Liver (tissue), 9 donors: ENCODE results near the gene MED23. TPM values are rescaled to one million over a fixed set of nuclear protein-coding genes. Genes with fewer than 3 reads are reported as not detected.
"Not testable (repeated sequence)": the region's sequence is repeated elsewhere in the genome, so short reads cannot be mapped to it uniquely, and the experiment has no call there.

Experiments used
- DNase-seq: peaks from one replicate; pipeline ENCODE4 v3.0.0-alpha.2; 2017; ENCODE audit warnings: low spot score
- H3K27ac ChIP-seq, 2 donors: one replicate each; pipeline ENCODE4 v1.7.0; 2013; ENCODE audit warnings: inconsistent platforms in 2 of 2, low read length in 2 of 2, control low read depth in 1 of 2, low read depth in 1 of 2, mild to moderate bottlenecking in 1 of 2
- H3K27me3 ChIP-seq, 4 donors: one replicate each; pipeline versions ENCODE4 v1.6.1 to v1.7.0; 2013; ENCODE audit warnings: low read length in 3 of 4, inconsistent platforms in 1 of 4, mild to moderate bottlenecking in 1 of 4, moderate library complexity in 1 of 4; ENCODE audit not compliant: control insufficient read depth in 4 of 4, insufficient read depth in 4 of 4
- H3K36me3 ChIP-seq, 4 donors: one replicate each; pipeline versions ENCODE4 v1.6.1 to v1.7.0; 2013; ENCODE audit warnings: low read length in 3 of 4, mild to moderate bottlenecking in 3 of 4, low read depth in 1 of 4, moderate library complexity in 1 of 4; ENCODE audit not compliant: control insufficient read depth in 4 of 4, insufficient read depth in 3 of 4
- H3K4me1 ChIP-seq, 4 donors: one replicate each; pipeline versions ENCODE4 v1.6.1 to v1.7.0; 2013; ENCODE audit warnings: low read length in 3 of 4, mild to moderate bottlenecking in 3 of 4, moderate library complexity in 1 of 4; ENCODE audit not compliant: control insufficient read depth in 4 of 4, insufficient read depth in 4 of 4
- H3K4me3 ChIP-seq, 3 donors: one replicate each; pipeline versions ENCODE4 v1.6.1 to v1.7.0; 2013; ENCODE audit warnings: low read length in 3 of 3, control low read depth in 1 of 3, low read depth in 1 of 3, mild to moderate bottlenecking in 1 of 3
- H3K9ac ChIP-seq, 2 donors: one replicate each; pipeline ENCODE4 v1.7.0; 2013; ENCODE audit warnings: low read length in 2 of 2, mild to moderate bottlenecking in 2 of 2, moderate library complexity in 2 of 2, control low read depth in 1 of 2, low read depth in 1 of 2
- H3K9me3 ChIP-seq, 4 donors: one replicate each; pipeline versions ENCODE4 v1.6.1 to v1.7.0; 2013; ENCODE audit warnings: low read length in 3 of 4; ENCODE audit not compliant: control insufficient read depth in 4 of 4
- FOXA1 ChIP-seq: IDR thresholded peaks from 2 replicates; pipeline ENCODE4 v1.6.1; 2016; ENCODE audit warnings: antibody characterized with exemption
- FOXA2 ChIP-seq: IDR thresholded peaks from 2 replicates; pipeline ENCODE4 v1.6.1; 2016; ENCODE audit warnings: antibody characterized with exemption
- GABPA ChIP-seq, 2 donors: IDR thresholded peaks in 1 of 2; conservative IDR thresholded peaks in 1 of 2; 2 replicates each; pipeline ENCODE4 v1.6.1; 2016; ENCODE audit warnings: antibody characterized with exemption in 2 of 2, mild to moderate bottlenecking in 1 of 2, moderate library complexity in 1 of 2
- ZBTB33 ChIP-seq: IDR thresholded peaks from 2 replicates; pipeline ENCODE4 v1.6.1; 2016; ENCODE audit warnings: antibody characterized with exemption
- WGBS: extraction: QIAGEN DNeasy Blood & Tissue Kit; methylation state at CpG from one replicate; pipeline ENCODE4 v1.1.7; 2013; 5-methylcytosine and 5-hydroxymethylcytosine counted together
- polyA plus RNA-seq, 2 donors: library from polyadenylated mRNA; stranded (reverse) in 1 of 2; unstranded in 1 of 2; fragments of 200-250 nt in 1 of 2; fragments of >200 nt in 1 of 2; fragmentation: Nextera tagmentation in 1 of 2; extraction: Ambion mirVana in 1 of 2; gene quantifications; one replicate each; pipeline versions ENCODE4 v1.2.1 to v1.2.3, GENCODE V29; 2013 to 2015
- total RNA-seq, 2 donors: library from RNA; depleted of rRNA; stranded (reverse); fragments of >200 nt; gene quantifications; one replicate each; pipeline ENCODE4 v1.2.3, GENCODE V29; 2014
- TF ChIP-seq, protein P1 (sequence below): IDR thresholded peaks from 2 replicates; pipeline ENCODE4 v1.6.1; 2016; ENCODE audit warnings: antibody characterized with exemption, mild to moderate bottlenecking
- TF ChIP-seq, protein P2 (sequence below): fragments of 150-350 bp; IDR thresholded peaks from 2 replicates; pipeline ENCODE4 v1.5.1; 2017; ENCODE audit warnings: improper control_type of control experiment, low read depth, low read length; ENCODE audit not compliant: missing input control
- TF ChIP-seq, protein P3 (sequence below): IDR thresholded peaks from 2 replicates; pipeline ENCODE4 v1.6.1; 2016; ENCODE audit warnings: antibody characterized with exemption
- donor health status: healthy.
- donor health status: healthy.
- donor health status: healthy.
- donor health status: healthy.
- donor health status: healthy.

The MED23 gene
- total and polyA plus RNA-seq, 4 donors, result 3.9 to 17.3 (median 13.4) TPM

- TF ChIP-seq, protein P1, sequence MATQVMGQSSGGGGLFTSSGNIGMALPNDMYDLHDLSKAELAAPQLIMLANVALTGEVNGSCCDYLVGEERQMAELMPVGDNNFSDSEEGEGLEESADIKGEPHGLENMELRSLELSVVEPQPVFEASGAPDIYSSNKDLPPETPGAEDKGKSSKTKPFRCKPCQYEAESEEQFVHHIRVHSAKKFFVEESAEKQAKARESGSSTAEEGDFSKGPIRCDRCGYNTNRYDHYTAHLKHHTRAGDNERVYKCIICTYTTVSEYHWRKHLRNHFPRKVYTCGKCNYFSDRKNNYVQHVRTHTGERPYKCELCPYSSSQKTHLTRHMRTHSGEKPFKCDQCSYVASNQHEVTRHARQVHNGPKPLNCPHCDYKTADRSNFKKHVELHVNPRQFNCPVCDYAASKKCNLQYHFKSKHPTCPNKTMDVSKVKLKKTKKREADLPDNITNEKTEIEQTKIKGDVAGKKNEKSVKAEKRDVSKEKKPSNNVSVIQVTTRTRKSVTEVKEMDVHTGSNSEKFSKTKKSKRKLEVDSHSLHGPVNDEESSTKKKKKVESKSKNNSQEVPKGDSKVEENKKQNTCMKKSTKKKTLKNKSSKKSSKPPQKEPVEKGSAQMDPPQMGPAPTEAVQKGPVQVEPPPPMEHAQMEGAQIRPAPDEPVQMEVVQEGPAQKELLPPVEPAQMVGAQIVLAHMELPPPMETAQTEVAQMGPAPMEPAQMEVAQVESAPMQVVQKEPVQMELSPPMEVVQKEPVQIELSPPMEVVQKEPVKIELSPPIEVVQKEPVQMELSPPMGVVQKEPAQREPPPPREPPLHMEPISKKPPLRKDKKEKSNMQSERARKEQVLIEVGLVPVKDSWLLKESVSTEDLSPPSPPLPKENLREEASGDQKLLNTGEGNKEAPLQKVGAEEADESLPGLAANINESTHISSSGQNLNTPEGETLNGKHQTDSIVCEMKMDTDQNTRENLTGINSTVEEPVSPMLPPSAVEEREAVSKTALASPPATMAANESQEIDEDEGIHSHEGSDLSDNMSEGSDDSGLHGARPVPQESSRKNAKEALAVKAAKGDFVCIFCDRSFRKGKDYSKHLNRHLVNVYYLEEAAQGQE, result no peak
- TF ChIP-seq FOXA1 (no peak), GABPA (IDR thresholded peaks at IDR 0.05 in 1 of 2, conservative IDR thresholded peaks at IDR 0.05 in 1 of 2) (no peak)
- TF ChIP-seq, protein P2, sequence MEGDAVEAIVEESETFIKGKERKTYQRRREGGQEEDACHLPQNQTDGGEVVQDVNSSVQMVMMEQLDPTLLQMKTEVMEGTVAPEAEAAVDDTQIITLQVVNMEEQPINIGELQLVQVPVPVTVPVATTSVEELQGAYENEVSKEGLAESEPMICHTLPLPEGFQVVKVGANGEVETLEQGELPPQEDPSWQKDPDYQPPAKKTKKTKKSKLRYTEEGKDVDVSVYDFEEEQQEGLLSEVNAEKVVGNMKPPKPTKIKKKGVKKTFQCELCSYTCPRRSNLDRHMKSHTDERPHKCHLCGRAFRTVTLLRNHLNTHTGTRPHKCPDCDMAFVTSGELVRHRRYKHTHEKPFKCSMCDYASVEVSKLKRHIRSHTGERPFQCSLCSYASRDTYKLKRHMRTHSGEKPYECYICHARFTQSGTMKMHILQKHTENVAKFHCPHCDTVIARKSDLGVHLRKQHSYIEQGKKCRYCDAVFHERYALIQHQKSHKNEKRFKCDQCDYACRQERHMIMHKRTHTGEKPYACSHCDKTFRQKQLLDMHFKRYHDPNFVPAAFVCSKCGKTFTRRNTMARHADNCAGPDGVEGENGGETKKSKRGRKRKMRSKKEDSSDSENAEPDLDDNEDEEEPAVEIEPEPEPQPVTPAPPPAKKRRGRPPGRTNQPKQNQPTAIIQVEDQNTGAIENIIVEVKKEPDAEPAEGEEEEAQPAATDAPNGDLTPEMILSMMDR, result no peak
- TF ChIP-seq, protein P3, sequence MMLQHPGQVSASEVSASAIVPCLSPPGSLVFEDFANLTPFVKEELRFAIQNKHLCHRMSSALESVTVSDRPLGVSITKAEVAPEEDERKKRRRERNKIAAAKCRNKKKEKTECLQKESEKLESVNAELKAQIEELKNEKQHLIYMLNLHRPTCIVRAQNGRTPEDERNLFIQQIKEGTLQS, result no peak
- no peak for DNase-seq
- H3K4me1 ChIP-seq, result peaks cover 0 to 6% (median 0%) of the 10 kb centered on the region in 4 donors
- H3K36me3 ChIP-seq, result no peaks in the 10 kb centered on the region
- no peak overlapping the region for H3K4me3 ChIP-seq
- no peaks in the 10 kb centered on the region for H3K9me3 ChIP-seq
- no peak overlapping the region for H3K27ac ChIP-seq
- no peaks in the 10 kb centered on the region for H3K27me3 ChIP-seq
- 71% methylated on average over 3 of the region's 3 CpGs for WGBS
- H3K9ac ChIP-seq, result no peak overlapping the region
Measured at GRCh38 chr6:131532580-131533039, 95.4 kb downstream of the MED23 start.

DNA sequence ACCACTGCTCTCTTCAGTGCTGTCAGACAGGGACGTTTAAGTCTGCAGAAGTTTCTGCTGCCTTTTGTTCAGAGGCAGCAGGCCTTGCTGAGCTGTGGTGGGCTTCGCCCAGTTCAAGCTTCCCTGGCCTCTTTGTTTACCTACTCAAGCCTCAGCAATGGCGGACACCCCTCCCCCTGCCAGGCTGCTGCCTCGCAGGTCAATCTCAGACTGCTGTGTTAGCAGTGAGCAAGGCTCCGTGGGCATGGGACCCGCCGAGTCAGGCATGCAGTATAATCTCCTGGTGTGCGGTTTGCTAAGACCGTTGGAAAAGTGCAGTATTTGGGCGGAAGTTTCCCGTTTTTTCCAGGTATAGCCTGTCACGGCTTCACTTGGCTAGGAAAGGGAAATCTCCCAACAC, 96.4 kb downstream of the MED23 start:
- not testable (repeated sequence) for H3K9ac ChIP-seq, DNase-seq, H3K4me1 ChIP-seq, H3K36me3 ChIP-seq, H3K27ac ChIP-seq, H3K9me3 ChIP-seq, H3K4me3 ChIP-seq, H3K27me3 ChIP-seq
- 90% methylated on average over 12 of the region's 12 CpGs for WGBS

GRCh38 chr6:131530936-131531335, 97.1 kb downstream of the MED23 start:
- not testable (repeated sequence) for H3K4me1 ChIP-seq, H3K9ac ChIP-seq, H3K36me3 ChIP-seq, H3K4me3 ChIP-seq, H3K27ac ChIP-seq, H3K27me3 ChIP-seq, DNase-seq, H3K9me3 ChIP-seq
- WGBS, result 91% methylated on average over 5 of the region's 5 CpGs

DNA sequence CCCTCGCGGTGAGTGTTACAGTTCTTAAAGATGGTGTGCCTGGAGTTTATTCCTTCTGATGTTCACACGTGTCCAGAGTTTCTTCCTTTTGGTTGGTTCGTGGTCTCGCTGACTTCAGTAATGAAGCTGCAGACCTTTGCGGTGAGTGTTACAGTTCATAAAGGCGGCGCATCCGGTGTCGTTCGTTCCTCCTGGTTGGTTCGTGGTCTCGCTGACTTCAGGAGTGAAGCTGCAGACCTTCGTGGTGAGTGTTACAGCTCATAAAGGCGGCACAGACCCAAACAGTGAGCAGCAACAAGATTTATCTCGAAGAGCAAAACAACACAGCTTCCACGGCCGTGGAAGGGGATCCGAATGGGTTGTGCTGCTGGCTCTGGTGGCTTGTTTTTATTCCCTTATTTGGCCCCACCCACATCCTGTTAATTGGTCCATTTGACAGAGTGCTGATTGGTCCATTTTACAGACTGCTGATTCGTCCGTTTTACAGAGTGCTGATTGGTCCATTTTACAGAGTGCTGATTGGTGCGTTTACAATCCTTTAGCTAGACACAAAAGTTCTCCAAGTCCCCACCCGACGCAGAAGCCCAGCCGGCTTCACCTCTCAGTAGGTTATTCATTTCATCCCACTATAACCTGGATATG, 103.2 kb downstream of the MED23 start:
- H3K27me3 ChIP-seq, result no peaks in the 10 kb centered on the region
- no peak overlapping the region for H3K27ac ChIP-seq
- H3K36me3 ChIP-seq, result no peaks in the 10 kb centered on the region
- H3K9me3 ChIP-seq, result no peaks in the 10 kb centered on the region
- no peak overlapping the region for H3K4me3 ChIP-seq
- DNase-seq, result no peak
- peaks cover 0 to 2% (median 0%) of the 10 kb centered on the region in 4 donors for H3K4me1 ChIP-seq
- TF ChIP-seq ZBTB33, result no peak
- no peak for TF ChIP-seq FOXA1
- TF ChIP-seq FOXA2, result no peak
- no peak for TF ChIP-seq GABPA (IDR thresholded peaks at IDR 0.05 in 1 of 2, conservative IDR thresholded peaks at IDR 0.05 in 1 of 2)
- WGBS, result 94% methylated on average over 25 of the region's 25 CpGs
- H3K9ac ChIP-seq, result no peak overlapping the region
